WTC11 (cell line): ENCODE data around the gene RIPK1. TPM values are rescaled to one million over a fixed set of nuclear protein-coding genes. Genes with fewer than 3 reads are reported as not detected.

Experiments
- ATAC-seq: fragments of 200-7000 bp; cut with Tn5 transposase; 2 replicates; pipeline ENCODE4 v1.10.0; 2021; ENCODE audit warnings: mild to moderate bottlenecking, moderate library complexity
- CTCF ChIA-PET: fragments of 300-600 bp; sonication (Branson Sonifier 250); formaldehyde crosslinking; loops from one replicate; lab custom pipeline; 2021; ENCODE audit warnings: antibody characterized with exemption; lab: Charles Lee
- POLR2A ChIA-PET: fragments of 350-600 bp; sonication (Branson Sonifier 250); formaldehyde crosslinking; loops from one replicate; lab custom pipeline; 2021; ENCODE audit warnings: antibody characterized with exemption; lab: Charles Lee
- DNase-seq: peaks from one replicate; pipeline ENCODE4 v3.0.0; 2021; ENCODE audit warnings: low spot score
- H3K27ac Mint-ChIP-seq: 2 replicates; pipeline ENCODE4 v1.8.0; 2021; ENCODE audit warnings: mixed read lengths
- H3K27me3 Mint-ChIP-seq: 2 replicates; pipeline ENCODE4 v1.8.0; 2021; ENCODE audit warnings: low read depth, mild to moderate bottlenecking, moderate library complexity, mixed read lengths
- H3K36me3 Mint-ChIP-seq: 2 replicates; pipeline ENCODE4 v1.8.0; 2021; ENCODE audit warnings: mixed read lengths
- H3K4me1 Mint-ChIP-seq: 2 replicates; pipeline ENCODE4 v1.8.0; 2022; ENCODE audit warnings: mixed read lengths
- H3K4me3 Mint-ChIP-seq: 2 replicates; pipeline ENCODE4 v1.8.0; 2021; ENCODE audit warnings: mild to moderate bottlenecking, moderate library complexity, mixed read lengths
- H3K9me3 Mint-ChIP-seq: 2 replicates; pipeline ENCODE4 v1.8.0; 2021; ENCODE audit warnings: mixed read lengths
- CBFB ChIP-seq: sonication (generic); formaldehyde crosslinking; IDR thresholded peaks from 2 replicates; pipeline ENCODE4 v1.8.1; 2022; ENCODE audit warnings: mild to moderate bottlenecking, low read depth, missing genetic modification reagents
- FOXK1 ChIP-seq: sonication (generic); formaldehyde crosslinking; IDR thresholded peaks from 2 replicates; pipeline ENCODE4 v1.8.0; 2022; ENCODE audit warnings: mild to moderate bottlenecking, moderate library complexity, missing genetic modification reagents
- GRHL2 ChIP-seq: fragments of 250-450 bp; sonication (Bioruptor Pico); IDR thresholded peaks from 2 replicates; pipeline ENCODE4 v1.8.0; 2022; ENCODE audit warnings: mild to moderate bottlenecking, moderate library complexity; ENCODE audit not compliant: insufficient replicate concordance, severe bottlenecking
- GTF2I ChIP-seq: fragments of 250-450 bp; sonication (Bioruptor Pico); conservative IDR thresholded peaks from 2 replicates; pipeline ENCODE4 v1.4.0; 2021; ENCODE audit warnings: mild to moderate bottlenecking
- NFATC4 ChIP-seq: fragments of 250-450 bp; sonication (Bioruptor Pico); IDR thresholded peaks from 2 replicates; pipeline ENCODE4 v1.9.0; 2021; ENCODE audit warnings: mild to moderate bottlenecking
- NR3C1 ChIP-seq: sonication (generic); formaldehyde crosslinking; conservative IDR thresholded peaks from 2 replicates; pipeline ENCODE4 v1.8.1; 2023; ENCODE audit warnings: low read depth, mild to moderate bottlenecking, missing genetic modification reagents
- RORB ChIP-seq: fragments of 250-450 bp; sonication (Bioruptor Pico); IDR thresholded peaks from 2 replicates; pipeline ENCODE4 v1.9.0; 2021; ENCODE audit warnings: mild to moderate bottlenecking
- SMAD4 ChIP-seq: sonication (generic); formaldehyde crosslinking; IDR thresholded peaks from 2 replicates; pipeline ENCODE4 v1.8.0; 2022; ENCODE audit warnings: mild to moderate bottlenecking, missing genetic modification reagents
- TCF7 ChIP-seq: sonication (generic); formaldehyde crosslinking; IDR thresholded peaks from 2 replicates; pipeline ENCODE4 v1.8.0; 2022; ENCODE audit warnings: mild to moderate bottlenecking, low read depth, missing genetic modification reagents, moderate library complexity
- ZBTB21 ChIP-seq: sonication (generic); formaldehyde crosslinking; IDR thresholded peaks from 2 replicates; pipeline ENCODE4 v1.8.1; 2023; ENCODE audit warnings: mild to moderate bottlenecking, missing genetic modification reagents, borderline replicate concordance
- ZMAT4 ChIP-seq: fragments of 250-450 bp; sonication (Bioruptor Pico); IDR thresholded peaks from 2 replicates; pipeline ENCODE4 v1.9.0; 2021; ENCODE audit warnings: mild to moderate bottlenecking
- ZNF263 ChIP-seq: sonication (generic); formaldehyde crosslinking; IDR thresholded peaks from 2 replicates; pipeline ENCODE4 v1.8.1; 2022; ENCODE audit warnings: low read depth, mild to moderate bottlenecking, moderate library complexity, missing genetic modification reagents
- ZNF671 ChIP-seq: fragments of 250-450 bp; sonication (Bioruptor Pico); IDR thresholded peaks from 2 replicates; pipeline ENCODE4 v1.8.0; 2021; ENCODE audit warnings: mild to moderate bottlenecking
- total RNA-seq: library from RNA; stranded (reverse); gene quantifications from 3 replicates; pipeline ENCODE4 v1.2.3, GENCODE V29; 2021
- TF ChIP-seq, protein P1 (sequence below): sonication (generic); formaldehyde crosslinking; IDR thresholded peaks from 2 replicates; pipeline ENCODE4 v1.8.1; 2022; ENCODE audit warnings: mild to moderate bottlenecking, moderate library complexity, missing genetic modification reagents
- TF ChIP-seq, protein P2 (sequence below): sonication (generic); formaldehyde crosslinking; IDR thresholded peaks from 2 replicates; pipeline ENCODE4 v1.8.0; 2023; ENCODE audit warnings: missing genetic modification reagents, mild to moderate bottlenecking, borderline replicate concordance
- TF ChIP-seq, protein P3 (sequence below): sonication (generic); formaldehyde crosslinking; IDR thresholded peaks from 2 replicates; pipeline ENCODE4 v1.8.0; 2022; ENCODE audit warnings: missing genetic modification reagents
- TF ChIP-seq, protein P4 (sequence below): sonication (generic); formaldehyde crosslinking; IDR thresholded peaks from 2 replicates; pipeline ENCODE4 v1.8.0; 2022; ENCODE audit warnings: mild to moderate bottlenecking, missing genetic modification reagents

RIPK1 gene
- total RNA-seq, 1 experiment from 2014 or later = 8.7 TPM

DNA sequence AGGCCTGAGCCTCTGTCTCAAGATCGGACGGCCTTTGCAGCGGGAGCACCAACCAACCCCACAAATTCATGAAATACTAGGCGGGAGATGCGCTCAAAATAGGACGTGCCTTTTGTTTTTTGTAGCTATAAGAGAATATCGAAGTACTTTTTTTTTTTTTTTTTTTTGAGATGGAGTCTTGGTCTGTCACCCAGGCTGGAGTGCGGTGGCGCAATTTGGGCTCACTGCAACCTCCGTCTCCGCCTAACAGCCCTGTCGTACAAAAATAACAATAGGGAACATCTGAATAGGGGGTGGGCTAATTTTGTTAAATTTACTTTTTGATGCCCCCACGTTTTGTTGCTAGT, 94.9 kb downstream of the RIPK1 start:
- H3K4me1 Mint-ChIP-seq = peaks cover 43% of the 10 kb centered on the region
- CTCF ChIA-PET = interaction anchor here (0.6 to 5.0 kb wide), 9 partner anchors 8 to 348 kb away, joined by 3 to 30 read pairs (median 4); no protein-coding TSS in a partner anchor
- POLR2A ChIA-PET = interaction anchor here (1.3 to 1.8 kb wide), 4 partner anchors 45 to 95 kb away, joined by 3 to 6 read pairs (median 4); partner anchors contain the start of gene PSMG4
- TF ChIP-seq NR3C1 (CRISPR knock-in tag) (no peak), GRHL2 (no peak)
- TF ChIP-seq, all 79 proteins: peak for 0
- H3K36me3 Mint-ChIP-seq = no peaks in the 10 kb centered on the region
- H3K9me3 Mint-ChIP-seq = no peaks in the 10 kb centered on the region
- H3K27me3 Mint-ChIP-seq = no peaks in the 10 kb centered on the region
- H3K4me3 Mint-ChIP-seq = peak overlapping the region; percentile 73
- H3K27ac Mint-ChIP-seq = peak overlapping the region; percentile 94; the same call in 1 of the 2 replicates
- DNase-seq = no peak
- ATAC-seq = no peak

GRCh38 chr6:3164388-3164787, 96.1 kb downstream of the RIPK1 start:
- peaks cover 35% of the 10 kb centered on the region for H3K4me1 Mint-ChIP-seq
- CTCF ChIA-PET = interaction anchor here (1.1 to 5.0 kb wide), 4 partner anchors 31 to 87 kb away, joined by 3 to 30 read pairs (median 10); no protein-coding TSS in a partner anchor
- DNase-seq = no peak

More at GRCh38 chr6:3164388-3164787, 96.1 kb downstream of the RIPK1 start:
- peak overlapping the region; percentile 83 for H3K27ac Mint-ChIP-seq
- no peaks in the 10 kb centered on the region for H3K36me3 Mint-ChIP-seq
- no peaks in the 10 kb centered on the region for H3K27me3 Mint-ChIP-seq
- peak overlapping the region; percentile 5; the same call in 1 of the 2 replicates for H3K4me3 Mint-ChIP-seq
- TF ChIP-seq, protein P1, sequence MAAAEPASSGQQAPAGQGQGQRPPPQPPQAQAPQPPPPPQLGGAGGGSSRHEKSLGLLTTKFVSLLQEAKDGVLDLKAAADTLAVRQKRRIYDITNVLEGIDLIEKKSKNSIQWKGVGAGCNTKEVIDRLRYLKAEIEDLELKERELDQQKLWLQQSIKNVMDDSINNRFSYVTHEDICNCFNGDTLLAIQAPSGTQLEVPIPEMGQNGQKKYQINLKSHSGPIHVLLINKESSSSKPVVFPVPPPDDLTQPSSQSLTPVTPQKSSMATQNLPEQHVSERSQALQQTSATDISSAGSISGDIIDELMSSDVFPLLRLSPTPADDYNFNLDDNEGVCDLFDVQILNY = no peak
- TF ChIP-seq FOXK1 (CRISPR knock-in tag) = no peak
- TF ChIP-seq GTF2I = no peak
- no peak for TF ChIP-seq RORB
- TF ChIP-seq ZNF263 (CRISPR knock-in tag) = no peak
- no peak for TF ChIP-seq SMAD4 (CRISPR knock-in tag)
- TF ChIP-seq, protein P2, sequence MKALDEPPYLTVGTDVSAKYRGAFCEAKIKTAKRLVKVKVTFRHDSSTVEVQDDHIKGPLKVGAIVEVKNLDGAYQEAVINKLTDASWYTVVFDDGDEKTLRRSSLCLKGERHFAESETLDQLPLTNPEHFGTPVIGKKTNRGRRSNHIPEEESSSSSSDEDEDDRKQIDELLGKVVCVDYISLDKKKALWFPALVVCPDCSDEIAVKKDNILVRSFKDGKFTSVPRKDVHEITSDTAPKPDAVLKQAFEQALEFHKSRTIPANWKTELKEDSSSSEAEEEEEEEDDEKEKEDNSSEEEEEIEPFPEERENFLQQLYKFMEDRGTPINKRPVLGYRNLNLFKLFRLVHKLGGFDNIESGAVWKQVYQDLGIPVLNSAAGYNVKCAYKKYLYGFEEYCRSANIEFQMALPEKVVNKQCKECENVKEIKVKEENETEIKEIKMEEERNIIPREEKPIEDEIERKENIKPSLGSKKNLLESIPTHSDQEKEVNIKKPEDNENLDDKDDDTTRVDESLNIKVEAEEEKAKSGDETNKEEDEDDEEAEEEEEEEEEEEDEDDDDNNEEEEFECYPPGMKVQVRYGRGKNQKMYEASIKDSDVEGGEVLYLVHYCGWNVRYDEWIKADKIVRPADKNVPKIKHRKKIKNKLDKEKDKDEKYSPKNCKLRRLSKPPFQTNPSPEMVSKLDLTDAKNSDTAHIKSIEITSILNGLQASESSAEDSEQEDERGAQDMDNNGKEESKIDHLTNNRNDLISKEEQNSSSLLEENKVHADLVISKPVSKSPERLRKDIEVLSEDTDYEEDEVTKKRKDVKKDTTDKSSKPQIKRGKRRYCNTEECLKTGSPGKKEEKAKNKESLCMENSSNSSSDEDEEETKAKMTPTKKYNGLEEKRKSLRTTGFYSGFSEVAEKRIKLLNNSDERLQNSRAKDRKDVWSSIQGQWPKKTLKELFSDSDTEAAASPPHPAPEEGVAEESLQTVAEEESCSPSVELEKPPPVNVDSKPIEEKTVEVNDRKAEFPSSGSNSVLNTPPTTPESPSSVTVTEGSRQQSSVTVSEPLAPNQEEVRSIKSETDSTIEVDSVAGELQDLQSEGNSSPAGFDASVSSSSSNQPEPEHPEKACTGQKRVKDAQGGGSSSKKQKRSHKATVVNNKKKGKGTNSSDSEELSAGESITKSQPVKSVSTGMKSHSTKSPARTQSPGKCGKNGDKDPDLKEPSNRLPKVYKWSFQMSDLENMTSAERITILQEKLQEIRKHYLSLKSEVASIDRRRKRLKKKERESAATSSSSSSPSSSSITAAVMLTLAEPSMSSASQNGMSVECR (CRISPR knock-in tag) = no peak
- TF ChIP-seq, protein P3, sequence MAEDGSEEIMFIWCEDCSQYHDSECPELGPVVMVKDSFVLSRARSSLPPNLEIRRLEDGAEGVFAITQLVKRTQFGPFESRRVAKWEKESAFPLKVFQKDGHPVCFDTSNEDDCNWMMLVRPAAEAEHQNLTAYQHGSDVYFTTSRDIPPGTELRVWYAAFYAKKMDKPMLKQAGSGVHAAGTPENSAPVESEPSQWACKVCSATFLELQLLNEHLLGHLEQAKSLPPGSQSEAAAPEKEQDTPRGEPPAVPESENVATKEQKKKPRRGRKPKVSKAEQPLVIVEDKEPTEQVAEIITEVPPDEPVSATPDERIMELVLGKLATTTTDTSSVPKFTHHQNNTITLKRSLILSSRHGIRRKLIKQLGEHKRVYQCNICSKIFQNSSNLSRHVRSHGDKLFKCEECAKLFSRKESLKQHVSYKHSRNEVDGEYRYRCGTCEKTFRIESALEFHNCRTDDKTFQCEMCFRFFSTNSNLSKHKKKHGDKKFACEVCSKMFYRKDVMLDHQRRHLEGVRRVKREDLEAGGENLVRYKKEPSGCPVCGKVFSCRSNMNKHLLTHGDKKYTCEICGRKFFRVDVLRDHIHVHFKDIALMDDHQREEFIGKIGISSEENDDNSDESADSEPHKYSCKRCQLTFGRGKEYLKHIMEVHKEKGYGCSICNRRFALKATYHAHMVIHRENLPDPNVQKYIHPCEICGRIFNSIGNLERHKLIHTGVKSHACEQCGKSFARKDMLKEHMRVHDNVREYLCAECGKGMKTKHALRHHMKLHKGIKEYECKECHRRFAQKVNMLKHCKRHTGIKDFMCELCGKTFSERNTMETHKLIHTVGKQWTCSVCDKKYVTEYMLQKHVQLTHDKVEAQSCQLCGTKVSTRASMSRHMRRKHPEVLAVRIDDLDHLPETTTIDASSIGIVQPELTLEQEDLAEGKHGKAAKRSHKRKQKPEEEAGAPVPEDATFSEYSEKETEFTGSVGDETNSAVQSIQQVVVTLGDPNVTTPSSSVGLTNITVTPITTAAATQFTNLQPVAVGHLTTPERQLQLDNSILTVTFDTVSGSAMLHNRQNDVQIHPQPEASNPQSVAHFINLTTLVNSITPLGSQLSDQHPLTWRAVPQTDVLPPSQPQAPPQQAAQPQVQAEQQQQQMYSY (CRISPR knock-in tag) = no peak
- TF ChIP-seq NFATC4 (CRISPR knock-in tag) = no peak
- TF ChIP-seq ZBTB21 = no peak
- TF ChIP-seq, protein P4, sequence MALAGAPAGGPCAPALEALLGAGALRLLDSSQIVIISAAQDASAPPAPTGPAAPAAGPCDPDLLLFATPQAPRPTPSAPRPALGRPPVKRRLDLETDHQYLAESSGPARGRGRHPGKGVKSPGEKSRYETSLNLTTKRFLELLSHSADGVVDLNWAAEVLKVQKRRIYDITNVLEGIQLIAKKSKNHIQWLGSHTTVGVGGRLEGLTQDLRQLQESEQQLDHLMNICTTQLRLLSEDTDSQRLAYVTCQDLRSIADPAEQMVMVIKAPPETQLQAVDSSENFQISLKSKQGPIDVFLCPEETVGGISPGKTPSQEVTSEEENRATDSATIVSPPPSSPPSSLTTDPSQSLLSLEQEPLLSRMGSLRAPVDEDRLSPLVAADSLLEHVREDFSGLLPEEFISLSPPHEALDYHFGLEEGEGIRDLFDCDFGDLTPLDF (CRISPR knock-in tag) = no peak
- no peak for TF ChIP-seq CBFB
- TF ChIP-seq TCF7 (CRISPR knock-in tag) = no peak
- no peak for TF ChIP-seq ZMAT4 (CRISPR knock-in tag)
- no peak for TF ChIP-seq ZNF671 (CRISPR knock-in tag)
- TF ChIP-seq, all 79 proteins: peak for 0
- no peak for ATAC-seq
- H3K9me3 Mint-ChIP-seq = no peaks in the 10 kb centered on the region
- POLR2A ChIA-PET = interaction anchor here (1.3 kb wide), 1 partner anchor 65 kb away, joined by 4 read pairs; no protein-coding TSS in a partner anchor
